IMR-90 (cell line): ENCODE measurements around the gene PAK1IP1.

Experiments
- BHLHE40 ChIP-seq: fragments of 150-350 bp; IDR thresholded peaks from 2 replicates; pipeline ENCODE4 v1.6.1; 2016; ENCODE audit warnings: mild to moderate bottlenecking, low read depth, low read length
- CEBPB ChIP-seq: IDR thresholded peaks from 2 replicates; pipeline ENCODE4 v1.6.1; 2012; ENCODE audit warnings: low read depth, low read length, improper control_type of control experiment
- CHD1 ChIP-seq: IDR thresholded peaks from 2 replicates; pipeline ENCODE4 v1.6.1; 2012; ENCODE audit warnings: low read depth, low read length, improper control_type of control experiment
- CTCF ChIP-seq: conservative IDR thresholded peaks from 2 replicates; pipeline ENCODE4 v1.5.1; 2012; ENCODE audit warnings: mild to moderate bottlenecking, low read depth, low read length, improper control_type of control experiment
- FOS ChIP-seq: fragments of 150-350 bp; IDR thresholded peaks from 2 replicates; pipeline ENCODE4 v1.6.1; 2016; ENCODE audit warnings: low read depth, low read length
- MAZ ChIP-seq: IDR thresholded peaks from 2 replicates; pipeline ENCODE4 v1.6.1; 2012; ENCODE audit warnings: low read depth, mild to moderate bottlenecking, low read length, improper control_type of control experiment, moderate library complexity, borderline replicate concordance
- MXI1 ChIP-seq: IDR thresholded peaks from 2 replicates; pipeline ENCODE4 v1.6.1; 2012; ENCODE audit warnings: low read depth, mild to moderate bottlenecking, low read length, moderate library complexity, borderline replicate concordance
- POLR2A ChIP-seq: IDR thresholded peaks from 2 replicates; pipeline ENCODE4 v1.6.1; 2012; ENCODE audit warnings: mild to moderate bottlenecking, low read depth, low read length
- RAD21 ChIP-seq: IDR thresholded peaks from 2 replicates; pipeline ENCODE4 v1.6.1; 2012; ENCODE audit warnings: low read length, improper control_type of control experiment
- RCOR1 ChIP-seq: IDR thresholded peaks from 2 replicates; pipeline ENCODE4 v1.6.1; 2012; ENCODE audit warnings: mild to moderate bottlenecking, low read length, improper control_type of control experiment; ENCODE audit not compliant: insufficient replicate concordance
- RFX5 ChIP-seq: IDR thresholded peaks from 2 replicates; pipeline ENCODE4 v1.8.0; 2012; ENCODE audit warnings: low read depth, mild to moderate bottlenecking, low read length, moderate library complexity
- SMC3 ChIP-seq: fragments of 150-350 bp; IDR thresholded peaks from 2 replicates; pipeline ENCODE4 v1.6.1; 2016; ENCODE audit warnings: low read depth, mild to moderate bottlenecking, antibody characterized with exemption, low read length, moderate library complexity
- USF2 ChIP-seq: fragments of 150-350 bp; IDR thresholded peaks from 2 replicates; pipeline ENCODE4 v1.6.1; 2017; ENCODE audit warnings: mild to moderate bottlenecking, antibody characterized with exemption, low read length, low read depth
- TF ChIP-seq, protein P1 (sequence below): fragments of 150-350 bp; IDR thresholded peaks from 2 replicates; pipeline ENCODE4 v1.6.1; 2016; ENCODE audit warnings: low read depth, mild to moderate bottlenecking, low read length, moderate library complexity, borderline replicate concordance

DNA sequence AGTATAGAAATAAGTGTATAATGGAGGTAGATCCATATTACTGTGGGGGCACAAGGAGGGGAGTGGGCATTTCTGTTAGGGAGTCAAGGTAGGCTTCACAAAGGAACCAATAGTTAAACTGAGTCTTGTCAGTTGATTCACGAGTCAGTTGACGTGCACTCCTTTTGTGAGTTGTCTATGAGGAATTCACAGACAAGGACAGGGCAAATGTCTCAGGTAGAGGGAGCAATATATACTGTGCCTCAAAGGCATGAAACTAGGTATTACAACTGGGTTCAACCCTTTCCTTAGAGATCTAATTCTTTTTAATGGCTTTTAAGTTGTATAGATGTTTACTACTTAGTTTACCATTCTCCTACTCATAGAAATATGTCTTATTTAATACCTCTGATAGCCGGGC lies 39.1 kb downstream of the PAK1IP1 start:
- no peak for TF ChIP-seq MAZ
- TF ChIP-seq CTCF = no peak
- TF ChIP-seq CHD1 = no peak
- TF ChIP-seq SMC3 = no peak
- no peak for TF ChIP-seq POLR2A
- TF ChIP-seq USF2 = no peak
- TF ChIP-seq CEBPB = no peak
- TF ChIP-seq, protein P1, sequence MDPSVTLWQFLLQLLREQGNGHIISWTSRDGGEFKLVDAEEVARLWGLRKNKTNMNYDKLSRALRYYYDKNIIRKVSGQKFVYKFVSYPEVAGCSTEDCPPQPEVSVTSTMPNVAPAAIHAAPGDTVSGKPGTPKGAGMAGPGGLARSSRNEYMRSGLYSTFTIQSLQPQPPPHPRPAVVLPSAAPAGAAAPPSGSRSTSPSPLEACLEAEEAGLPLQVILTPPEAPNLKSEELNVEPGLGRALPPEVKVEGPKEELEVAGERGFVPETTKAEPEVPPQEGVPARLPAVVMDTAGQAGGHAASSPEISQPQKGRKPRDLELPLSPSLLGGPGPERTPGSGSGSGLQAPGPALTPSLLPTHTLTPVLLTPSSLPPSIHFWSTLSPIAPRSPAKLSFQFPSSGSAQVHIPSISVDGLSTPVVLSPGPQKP = no peak
- TF ChIP-seq MXI1 = no peak
- no peak for TF ChIP-seq FOS
- TF ChIP-seq RAD21 = no peak
- TF ChIP-seq RCOR1 = no peak
- TF ChIP-seq BHLHE40 = no peak
- TF ChIP-seq RFX5 = no peak
